ENCODE data around the gene FMO4.

GRCh38 chr1:171267391-171267790 is 46.6 kb upstream of the FMO4 start:
- no peak for TF ChIP-seq SPI1 (IDR thresholded peaks at IDR 0.05; ENCODE audit: borderline replicate concordance, insufficient read depth, low read depth, low read length)
- no peak for TF ChIP-seq KDM1A (IDR thresholded peaks at IDR 0.05; ENCODE audit: borderline replicate concordance)
- no peak for TF ChIP-seq RAD21 (IDR thresholded peaks at IDR 0.05; ENCODE audit: insufficient read depth, low read depth, low read length)
